GM10266 (cell line): ENCODE measurements around the gene SGMS1.

ENCODE experiments used
- DNase-seq: peaks from one replicate; pipeline ENCODE4 v3.0.0; 2012; ENCODE audit errors: extremely low spot score
- TF ChIP-seq, protein P1 (sequence below): IDR thresholded peaks from 2 replicates; pipeline ENCODE4 v1.5.1; 2012; ENCODE audit warnings: mild to moderate bottlenecking, low read depth; ENCODE audit not compliant: control insufficient read depth, insufficient read depth; ENCODE audit errors: missing control alignments

Gene SGMS1

DNA sequence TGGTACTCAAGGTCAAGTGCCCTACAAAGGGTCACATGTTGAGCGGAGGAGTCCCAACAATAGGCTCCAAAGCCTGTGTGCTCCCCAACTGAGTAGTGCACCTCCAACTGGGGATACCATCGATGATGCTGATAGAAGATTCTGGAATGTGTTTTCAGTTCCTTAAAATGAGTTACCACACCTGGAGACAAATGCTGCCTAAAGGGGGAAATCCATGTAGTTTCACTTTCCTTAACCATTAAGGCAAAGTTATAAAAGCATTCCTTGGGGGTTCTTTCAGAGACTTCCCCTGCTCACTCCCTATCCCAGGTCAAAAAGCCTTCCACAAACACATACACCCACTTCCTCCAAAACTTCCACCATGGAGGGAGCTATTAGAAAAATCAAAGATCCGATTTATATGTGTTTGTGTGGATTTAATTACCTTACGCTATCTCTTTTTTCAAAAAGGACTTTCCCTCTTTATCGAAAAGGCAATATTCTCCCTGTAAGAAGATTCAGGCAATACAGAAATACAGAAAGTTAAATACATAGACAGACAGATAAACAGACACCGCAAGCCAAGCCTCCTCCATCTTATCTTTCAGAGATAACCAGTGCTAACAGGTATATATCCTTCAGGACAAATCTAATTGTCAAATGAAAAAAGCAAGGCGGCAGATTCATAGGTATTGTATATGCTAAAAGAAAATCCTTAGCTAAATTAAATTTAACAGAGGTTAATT lies 236.6 kb downstream of the SGMS1 start:
- TF ChIP-seq, protein P1, sequence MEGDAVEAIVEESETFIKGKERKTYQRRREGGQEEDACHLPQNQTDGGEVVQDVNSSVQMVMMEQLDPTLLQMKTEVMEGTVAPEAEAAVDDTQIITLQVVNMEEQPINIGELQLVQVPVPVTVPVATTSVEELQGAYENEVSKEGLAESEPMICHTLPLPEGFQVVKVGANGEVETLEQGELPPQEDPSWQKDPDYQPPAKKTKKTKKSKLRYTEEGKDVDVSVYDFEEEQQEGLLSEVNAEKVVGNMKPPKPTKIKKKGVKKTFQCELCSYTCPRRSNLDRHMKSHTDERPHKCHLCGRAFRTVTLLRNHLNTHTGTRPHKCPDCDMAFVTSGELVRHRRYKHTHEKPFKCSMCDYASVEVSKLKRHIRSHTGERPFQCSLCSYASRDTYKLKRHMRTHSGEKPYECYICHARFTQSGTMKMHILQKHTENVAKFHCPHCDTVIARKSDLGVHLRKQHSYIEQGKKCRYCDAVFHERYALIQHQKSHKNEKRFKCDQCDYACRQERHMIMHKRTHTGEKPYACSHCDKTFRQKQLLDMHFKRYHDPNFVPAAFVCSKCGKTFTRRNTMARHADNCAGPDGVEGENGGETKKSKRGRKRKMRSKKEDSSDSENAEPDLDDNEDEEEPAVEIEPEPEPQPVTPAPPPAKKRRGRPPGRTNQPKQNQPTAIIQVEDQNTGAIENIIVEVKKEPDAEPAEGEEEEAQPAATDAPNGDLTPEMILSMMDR, result no peak
- no peak for DNase-seq

DNA sequence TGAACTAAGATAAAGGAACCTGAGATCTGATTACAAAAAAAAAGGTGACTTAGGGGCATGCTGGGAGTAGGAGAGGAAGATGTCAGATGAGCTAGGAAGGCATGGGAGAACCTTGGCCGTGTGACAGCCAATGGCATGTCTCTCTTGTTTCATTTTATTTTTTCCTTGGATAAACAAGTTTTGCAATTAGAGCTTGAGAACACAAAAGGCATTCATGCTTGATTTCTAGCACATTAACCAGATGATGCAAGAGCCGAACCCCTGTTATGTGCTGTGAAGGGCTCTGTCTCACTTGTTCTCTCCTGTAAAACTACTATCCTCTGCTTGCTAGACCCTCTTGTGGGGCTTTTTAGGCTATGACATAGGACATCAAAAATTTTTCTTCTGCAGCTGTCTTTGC lies 238.1 kb downstream of the SGMS1 start:
- DNase-seq, result no peak
- TF ChIP-seq, protein P1, result no peak

DNA sequence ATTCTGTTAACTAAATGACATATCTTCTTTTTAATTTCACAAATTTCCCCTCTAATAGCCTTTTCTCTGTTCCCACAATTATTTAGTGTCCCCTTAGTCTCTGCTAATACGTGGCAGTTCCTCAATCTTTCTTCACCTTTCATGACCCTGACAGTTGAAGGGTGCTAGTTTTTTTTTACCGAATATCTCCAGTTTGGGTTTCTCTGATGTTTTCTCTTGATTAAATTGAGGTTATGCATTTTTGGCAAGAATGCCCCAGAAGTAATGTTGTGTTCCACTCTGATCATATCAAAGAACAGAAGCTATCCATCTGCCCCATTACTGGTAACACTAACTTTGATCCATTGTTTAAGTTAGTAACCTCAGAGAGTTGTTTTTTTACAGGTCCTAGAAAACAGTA lies 238.9 kb downstream of the SGMS1 start:
- TF ChIP-seq, protein P1, result no peak
- DNase-seq, result no peak

DNA sequence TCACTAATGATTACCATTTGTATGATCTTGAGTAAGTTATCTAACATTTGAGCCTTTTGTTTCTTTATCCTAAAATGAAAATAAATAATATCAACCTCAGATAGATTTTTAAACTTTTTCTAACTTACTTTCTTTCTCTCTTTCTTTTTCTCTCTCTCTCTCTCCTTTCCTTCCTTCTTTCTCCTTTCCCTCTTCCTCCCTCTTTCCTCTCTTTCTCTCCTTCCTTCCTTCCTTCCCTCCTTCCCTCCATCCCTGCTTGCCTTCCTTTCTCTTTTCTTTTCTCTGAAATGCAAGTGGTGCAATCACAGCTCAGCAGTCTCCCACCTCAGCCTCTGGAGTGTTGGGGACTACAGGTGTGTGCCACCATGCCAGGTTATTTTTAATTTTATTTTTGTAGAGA lies 239.5 kb downstream of the SGMS1 start:
- no peak for DNase-seq
- TF ChIP-seq, protein P1, result no peak

DNA sequence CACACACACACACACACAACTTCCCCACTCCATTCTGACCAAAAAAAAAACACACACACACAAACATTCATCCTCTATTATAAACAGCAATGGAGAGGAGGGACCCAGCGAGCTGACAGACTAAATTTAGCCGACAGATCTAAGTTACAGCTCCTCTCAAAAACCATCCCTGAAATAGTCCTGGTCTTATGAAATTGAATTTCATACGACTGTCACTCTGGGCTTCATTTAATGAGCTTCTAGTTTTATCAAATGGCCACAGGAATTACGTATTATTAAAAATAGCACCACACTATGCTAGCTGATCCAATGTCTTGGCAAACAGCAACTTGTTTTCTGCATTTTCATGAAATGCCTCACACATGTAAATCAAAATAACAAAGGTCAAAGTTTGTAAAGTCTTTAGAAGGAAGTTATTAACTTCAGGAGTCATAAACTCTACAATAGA lies 241.2 kb downstream of the SGMS1 start:
- DNase-seq, result no peak
- TF ChIP-seq, protein P1, result no peak

DNA sequence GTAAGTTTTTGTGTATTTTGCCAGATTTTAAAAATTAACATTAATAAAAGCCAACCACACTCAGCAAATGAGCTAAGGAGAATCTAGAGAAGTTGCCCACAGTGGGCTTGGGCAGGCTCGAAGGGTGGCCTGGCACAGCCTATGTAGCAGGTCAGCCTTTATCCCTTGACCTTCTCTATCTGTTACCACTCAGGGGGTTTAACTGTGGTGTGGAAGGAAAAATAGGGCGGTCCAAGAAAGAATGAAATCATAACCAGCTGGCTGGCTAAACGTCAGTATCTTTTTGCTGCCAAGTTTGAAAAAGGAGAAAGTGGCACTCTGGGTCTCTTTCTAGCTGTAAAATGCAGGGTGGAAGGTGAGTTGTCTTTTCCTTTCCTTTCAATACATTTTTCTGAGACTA lies 242.1 kb downstream of the SGMS1 start:
- no peak for DNase-seq
- TF ChIP-seq, protein P1, result no peak

DNA sequence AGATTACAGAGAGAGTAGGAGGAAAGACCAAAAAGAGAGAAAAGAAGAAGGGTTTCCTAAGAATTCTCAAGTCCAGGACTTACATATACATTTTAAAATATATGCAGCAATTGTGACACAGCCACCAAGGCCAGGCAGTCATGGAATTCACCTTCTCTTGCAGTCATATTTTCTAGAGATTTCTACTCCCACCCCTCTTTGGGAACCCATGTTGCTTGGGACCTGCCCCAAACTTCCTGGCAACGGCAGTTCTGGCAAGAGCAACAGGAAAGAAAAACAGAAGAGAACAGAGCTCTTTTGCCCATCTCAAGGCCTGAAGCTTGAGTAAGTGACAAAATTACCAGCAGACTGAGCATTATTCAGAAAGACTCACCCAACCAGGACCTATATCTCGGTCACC lies 244.1 kb downstream of the SGMS1 start:
- no peak for DNase-seq
- TF ChIP-seq, protein P1, result no peak
